NOMO-1 treated with DMSO at 0.1 percent for 48 hours (cell line): Measurements from ENCODE around the gene OR51A2.
"Not testable (repeated sequence)": the region's sequence is repeated elsewhere in the genome, so short reads cannot be mapped to it uniquely, and the experiment has no call there.

Source experiments
- DNase-seq: peaks from one replicate; lab custom pipeline; 2025; ENCODE audit not compliant: unreplicated experiment; lab: John Stamatoyannopoulos, UW

The OR51A2 gene

GRCh38 chr11:4955613-4956012 lies at the start of gene OR51A2:
Gene OR51A2, minus strand, starts transcription at chr11:4955713. Its CDS starts 0 bp downstream, at chr11:4955713.
- not testable (repeated sequence) for DNase-seq

- peak; percentile 41 for DNase-seq
These were observed 49.1 kb upstream of the OR51A2 start for GRCh38 chr11:5004424-5005274.

- no peak for DNase-seq
These were observed 39.0 kb upstream of the OR51A2 start, which contains the start of gene OR51L1 for GRCh38 chr11:4994551-4994950. Gene OR51L1, plus strand, starts transcription at chr11:4994851. Its CDS starts 4,132 bp downstream, at chr11:4998983.

GRCh38 chr11:4991060-4991459 lies 35.5 kb upstream of the OR51A2 start:
- DNase-seq, result no peak

- no peak for DNase-seq
These were observed 28.3 kb upstream of the OR51A2 start for GRCh38 chr11:4983841-4984240.

- no peak for DNase-seq
These were observed 27.2 kb upstream of the OR51A2 start for GRCh38 chr11:4982678-4983077.

- DNase-seq, result no peak
These were observed 23.5 kb upstream of the OR51A2 start for GRCh38 chr11:4979036-4979435.

- no peak for DNase-seq
These were observed 19.9 kb upstream of the OR51A2 start for GRCh38 chr11:4975436-4975835.

- DNase-seq, result no peak
These were observed 7.3 kb upstream of the OR51A2 start for GRCh38 chr11:4962816-4963215.

- no peak for DNase-seq
These were observed 5.4 kb upstream of the OR51A2 start for GRCh38 chr11:4960877-4961276.

GRCh38 chr11:4957396-4957795 lies 1.9 kb upstream of the OR51A2 start:
- no peak for DNase-seq

- DNase-seq, result no peak
These were observed 8.0 kb downstream of the OR51A2 start, which contains the start of gene OR51A4 for GRCh38 chr11:4947505-4947904. Gene OR51A4, minus strand, starts transcription at chr11:4947605. Its CDS starts 505 bp downstream, at chr11:4947100.

GRCh38 chr11:4936745-4937144 lies 18.8 kb downstream of the OR51A2 start:
- DNase-seq, result no peak

- DNase-seq, result no peak
These were observed 22.8 kb downstream of the OR51A2 start for GRCh38 chr11:4932751-4933150.

- DNase-seq, result no peak
These were observed 28.9 kb downstream of the OR51A2 start for GRCh38 chr11:4926608-4927007.

GRCh38 chr11:4924239-4924638 lies 31.3 kb downstream of the OR51A2 start, which contains the start of gene OR51G1:
Gene OR51G1, minus strand, starts transcription at chr11:4924339. Its CDS starts 0 bp downstream, at chr11:4924339.
- DNase-seq, result no peak

- no peak for DNase-seq
These were observed 33.2 kb downstream of the OR51A2 start for GRCh38 chr11:4922304-4922703.

- DNase-seq, result no peak
These were observed 33.7 kb downstream of the OR51A2 start for GRCh38 chr11:4921796-4922195.

- DNase-seq, result no peak
These were observed 36.3 kb downstream of the OR51A2 start, which contains the start of gene OR51G2 for GRCh38 chr11:4919250-4919649. Gene OR51G2, minus strand, starts transcription at chr11:4919350. Its CDS starts 3,687 bp downstream, at chr11:4915663.

GRCh38 chr11:4916581-4916980 lies 38.9 kb downstream of the OR51A2 start:
- no peak for DNase-seq
